ENCODE measurements around the gene FBXL20.

Gene FBXL20

DNA sequence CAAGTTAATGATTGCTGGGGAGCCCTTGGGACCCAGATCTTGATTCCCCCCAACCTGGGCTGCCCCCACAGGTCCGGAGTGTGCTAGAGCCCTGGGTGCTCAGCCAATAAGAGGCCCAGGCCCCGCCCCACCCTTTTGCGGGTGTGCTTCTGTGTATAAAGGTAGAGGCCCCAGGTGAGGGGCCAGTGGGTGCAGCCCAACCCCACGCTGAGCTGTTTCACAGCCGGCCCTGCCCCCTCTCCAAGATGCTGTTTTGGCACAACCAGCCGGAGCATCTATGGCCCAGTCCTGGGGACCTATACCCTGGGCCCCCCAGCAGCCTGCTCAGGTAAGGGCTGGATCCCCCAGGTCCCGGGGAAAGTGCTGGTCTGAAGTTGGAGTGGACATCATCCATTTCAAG, 163.8 kb downstream of the FBXL20 start:
- no peaks in the 10 kb centered on the region for H3K36me3 ChIP-seq (ENCODE audit: control insufficient read depth, insufficient read depth, low read length)
- no peaks in the 10 kb centered on the region for H3K27me3 ChIP-seq (ENCODE audit: control insufficient read depth, insufficient read depth, low read length)
- no peak overlapping the region for H3K9ac ChIP-seq (ENCODE audit: low read depth, low read length)
- H3K27ac ChIP-seq (ENCODE audit: low read depth, low read length) = no peak overlapping the region
- H3K4me3 ChIP-seq (ENCODE audit: low read depth, low read length) = no peak overlapping the region
- no peaks in the 10 kb centered on the region for H3K4me1 ChIP-seq (ENCODE audit: control insufficient read depth, insufficient read depth, low read length)
- H3K9me3 ChIP-seq (ENCODE audit: control insufficient read depth, insufficient read depth, low read length) = no peaks in the 10 kb centered on the region

DNA sequence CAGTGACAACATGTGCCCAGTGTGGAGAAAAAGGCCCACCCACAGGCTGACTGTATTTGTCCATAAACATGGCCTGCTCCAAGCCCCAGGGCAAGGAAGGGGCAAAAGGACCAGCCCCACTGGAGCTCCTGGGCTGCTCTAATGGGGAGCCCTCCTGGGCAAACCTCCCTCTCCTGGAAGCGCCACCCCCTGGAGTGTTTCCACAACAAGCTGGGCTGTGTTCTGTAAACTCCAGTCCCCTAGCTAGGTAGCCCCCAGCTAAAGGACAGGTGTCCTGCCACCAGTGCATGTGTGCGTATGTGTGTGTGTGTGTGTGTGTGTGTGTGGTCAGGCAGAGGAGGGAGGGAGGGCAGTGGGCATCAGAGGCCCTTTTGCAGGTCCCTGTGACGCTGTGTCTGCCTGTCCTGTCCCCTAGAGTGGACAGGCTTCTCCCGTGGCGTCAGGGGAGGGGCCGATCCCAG, 164.4 kb downstream of the FBXL20 start:
- H3K36me3 ChIP-seq (ENCODE audit: control insufficient read depth, insufficient read depth, low read length) = no peaks in the 10 kb centered on the region
- H3K4me3 ChIP-seq (ENCODE audit: low read depth, low read length) = no peak overlapping the region
- peaks cover 3% of the 10 kb centered on the region; the same call in 1 of the 2 replicates for H3K4me1 ChIP-seq (ENCODE audit: control insufficient read depth, insufficient read depth, low read length)
- no peaks in the 10 kb centered on the region for H3K27me3 ChIP-seq (ENCODE audit: control insufficient read depth, insufficient read depth, low read length)
- no peaks in the 10 kb centered on the region for H3K9me3 ChIP-seq (ENCODE audit: control insufficient read depth, insufficient read depth, low read length)
- H3K9ac ChIP-seq (ENCODE audit: low read depth, low read length) = no peak overlapping the region
- H3K27ac ChIP-seq (ENCODE audit: low read depth, low read length) = no peak overlapping the region

DNA sequence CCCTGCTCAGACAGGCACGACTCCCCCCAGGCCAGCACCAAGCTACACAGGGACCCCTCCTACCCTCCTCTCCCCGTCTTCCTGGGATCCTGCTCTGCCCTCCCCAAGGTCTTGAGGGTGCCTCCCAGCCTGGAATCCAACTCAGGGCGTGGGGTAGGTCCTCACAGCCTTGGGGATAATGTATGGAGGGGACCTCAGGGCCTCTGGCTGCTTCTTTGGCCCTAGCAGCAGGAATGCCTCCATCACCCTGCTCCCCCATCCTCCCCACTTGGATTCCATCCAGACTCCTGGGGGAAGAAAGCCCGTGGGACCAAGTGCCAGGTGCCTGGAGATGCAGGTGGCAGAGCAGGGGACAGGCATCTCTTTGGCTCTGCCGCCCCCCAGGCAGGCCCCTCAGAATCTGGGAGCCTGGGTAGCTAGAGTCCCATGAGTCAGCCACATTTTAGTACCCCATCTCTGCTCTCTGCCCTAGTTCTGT, 164.9 kb downstream of the FBXL20 start:
- Histone ChIP-seq H3K9me3 (ENCODE audit: control insufficient read depth, insufficient read depth, low read length) (no peaks in the 10 kb centered on the region), H3K27me3 (ENCODE audit: control insufficient read depth, insufficient read depth, low read length) (no peaks in the 10 kb centered on the region), H3K4me3 (ENCODE audit: low read depth, low read length) (no peak overlapping the region), H3K9ac (ENCODE audit: low read depth, low read length) (no peak overlapping the region), H3K27ac (ENCODE audit: low read depth, low read length) (no peak overlapping the region), H3K36me3 (ENCODE audit: control insufficient read depth, insufficient read depth, low read length) (no peaks in the 10 kb centered on the region), H3K4me1 (ENCODE audit: control insufficient read depth, insufficient read depth, low read length) (peaks cover 8% of the 10 kb centered on the region)

DNA sequence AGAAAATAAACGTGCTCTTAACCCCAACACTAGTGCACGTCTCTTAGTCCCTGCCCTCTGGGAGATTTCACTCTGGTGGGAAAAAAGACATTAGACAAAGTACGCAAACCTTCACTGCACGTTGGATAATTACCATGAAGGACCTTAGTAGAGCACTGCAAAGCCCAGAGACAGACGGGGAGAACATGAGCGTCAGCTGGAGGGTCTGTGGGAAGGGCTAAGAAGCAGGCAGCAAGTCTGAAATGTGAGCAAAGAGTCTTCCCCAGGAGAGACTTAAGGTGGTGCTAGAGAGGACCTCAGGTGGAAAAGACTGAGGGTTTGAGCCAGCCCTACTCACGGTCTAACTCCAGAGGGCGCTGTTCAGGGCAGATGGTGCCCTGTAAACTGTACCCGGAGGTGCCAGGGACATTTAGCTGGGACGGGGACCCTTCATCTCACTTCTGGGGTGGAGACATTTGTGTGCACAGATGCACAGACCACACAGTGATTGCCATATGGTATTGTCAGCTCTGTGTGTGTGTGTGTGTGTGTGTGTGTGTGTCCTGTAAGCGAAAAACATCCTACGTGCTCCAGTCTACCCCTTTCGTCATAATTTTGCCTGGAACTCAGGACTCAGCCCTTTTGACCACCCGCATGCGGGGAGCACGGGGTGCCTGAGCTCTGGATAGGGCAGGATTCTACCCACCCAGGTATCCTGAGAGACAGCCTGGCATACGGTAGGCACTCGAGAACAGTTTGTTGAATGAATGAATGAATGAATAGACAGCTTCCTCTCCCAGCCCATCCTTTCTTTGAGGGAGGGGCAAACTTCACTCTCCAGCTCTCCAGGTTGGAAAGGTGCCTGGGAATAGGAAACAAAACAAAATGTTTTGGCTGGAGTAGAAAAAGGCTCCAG, 165.6 kb downstream of the FBXL20 start:
- Histone ChIP-seq H3K4me1 (ENCODE audit: control insufficient read depth, insufficient read depth, low read length) (peaks cover 11% of the 10 kb centered on the region), H3K27me3 (ENCODE audit: control insufficient read depth, insufficient read depth, low read length) (no peaks in the 10 kb centered on the region), H3K9ac (ENCODE audit: low read depth, low read length) (no peak overlapping the region), H3K4me3 (ENCODE audit: low read depth, low read length) (no peak overlapping the region), H3K9me3 (ENCODE audit: control insufficient read depth, insufficient read depth, low read length) (no peaks in the 10 kb centered on the region), H3K36me3 (ENCODE audit: control insufficient read depth, insufficient read depth, low read length) (no peaks in the 10 kb centered on the region), H3K27ac (ENCODE audit: low read depth, low read length) (no peak overlapping the region)

DNA sequence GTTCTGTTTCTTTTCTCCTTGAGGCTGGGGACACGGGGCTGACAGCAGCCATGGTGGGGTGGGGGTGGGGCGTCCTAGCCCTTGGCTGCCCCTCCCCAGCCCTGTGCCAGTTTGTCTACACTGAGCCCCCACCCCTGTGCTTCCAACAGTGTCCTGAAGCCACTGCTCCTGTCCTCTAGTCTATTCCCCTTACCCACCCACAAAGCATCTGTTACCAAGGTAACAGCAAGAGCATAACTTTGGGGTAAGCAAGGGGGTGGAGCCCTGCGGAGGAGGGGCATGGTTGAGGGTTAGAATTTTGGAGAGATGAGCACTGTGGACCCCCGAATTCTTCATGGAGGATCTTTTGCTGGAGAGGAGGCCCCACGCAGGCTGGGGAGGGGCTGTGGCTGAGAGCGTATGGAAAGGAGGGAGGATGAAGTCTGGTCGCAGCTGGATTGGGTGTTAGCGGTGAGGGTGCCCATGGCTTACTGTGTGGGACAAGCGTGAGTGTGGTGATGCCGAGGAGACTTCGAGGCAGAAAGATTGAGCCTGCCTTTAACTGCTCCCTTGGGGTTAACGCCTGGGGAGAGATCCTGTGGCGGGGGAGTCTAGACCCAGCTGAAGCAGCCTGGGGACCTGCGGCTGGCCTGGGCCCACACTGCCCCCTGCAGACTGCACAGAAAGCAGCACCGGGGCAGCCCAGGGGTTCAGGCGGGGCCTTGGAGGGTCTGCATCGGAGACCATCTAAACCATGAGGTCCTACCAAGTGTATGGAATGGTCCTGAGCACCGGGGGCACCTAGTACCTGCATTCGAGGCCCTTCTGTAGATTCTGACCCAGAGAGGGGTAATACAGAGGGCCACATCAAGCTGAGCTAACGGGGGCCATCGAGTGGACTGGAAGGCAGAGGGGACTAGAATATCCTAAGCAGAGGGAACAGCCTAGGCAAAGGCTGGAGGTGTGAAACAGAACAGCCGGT, 169.6 kb downstream of the FBXL20 start:
- H3K27me3 ChIP-seq (ENCODE audit: control insufficient read depth, insufficient read depth, low read length) = no peaks in the 10 kb centered on the region
- no peaks in the 10 kb centered on the region for H3K36me3 ChIP-seq (ENCODE audit: control insufficient read depth, insufficient read depth, low read length)
- no peak overlapping the region for H3K27ac ChIP-seq (ENCODE audit: low read depth, low read length)
- peak overlapping the region; percentile 57 for H3K4me3 ChIP-seq (ENCODE audit: low read depth, low read length)
- H3K4me1 ChIP-seq (ENCODE audit: control insufficient read depth, insufficient read depth, low read length) = peaks cover 11% of the 10 kb centered on the region
- no peak overlapping the region for H3K9ac ChIP-seq (ENCODE audit: low read depth, low read length)
- H3K9me3 ChIP-seq (ENCODE audit: control insufficient read depth, insufficient read depth, low read length) = no peaks in the 10 kb centered on the region

DNA sequence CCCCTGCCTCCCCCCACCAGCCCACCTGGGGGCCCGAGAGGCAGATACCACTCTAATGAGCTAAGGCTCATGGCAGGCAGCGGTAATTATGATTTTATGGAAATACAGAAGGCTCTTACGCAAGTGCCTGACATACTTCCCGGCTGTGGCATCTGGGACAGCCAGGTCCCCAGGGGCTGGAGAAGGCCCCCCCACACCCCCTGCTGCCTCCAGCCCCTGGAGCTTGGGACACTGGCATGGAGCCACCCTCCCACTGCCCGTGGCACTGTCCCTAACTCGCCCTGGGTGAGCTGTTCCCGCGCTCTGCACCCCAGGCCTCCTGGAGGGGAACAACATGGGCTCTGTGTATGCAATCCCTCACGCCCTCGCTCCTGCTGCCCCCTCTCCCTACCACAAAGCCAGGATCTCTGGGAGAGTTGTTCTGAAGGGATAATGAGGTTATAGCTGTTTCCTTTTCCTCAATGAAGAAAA, 170.3 kb downstream of the FBXL20 start:
- Histone ChIP-seq H3K9ac (ENCODE audit: low read depth, low read length) (no peak overlapping the region), H3K9me3 (ENCODE audit: control insufficient read depth, insufficient read depth, low read length) (no peaks in the 10 kb centered on the region), H3K4me3 (ENCODE audit: low read depth, low read length) (no peak overlapping the region), H3K27ac (ENCODE audit: low read depth, low read length) (no peak overlapping the region), H3K4me1 (ENCODE audit: control insufficient read depth, insufficient read depth, low read length) (peaks cover 14% of the 10 kb centered on the region), H3K27me3 (ENCODE audit: control insufficient read depth, insufficient read depth, low read length) (peaks cover 4% of the 10 kb centered on the region), H3K36me3 (ENCODE audit: control insufficient read depth, insufficient read depth, low read length) (no peaks in the 10 kb centered on the region)

DNA sequence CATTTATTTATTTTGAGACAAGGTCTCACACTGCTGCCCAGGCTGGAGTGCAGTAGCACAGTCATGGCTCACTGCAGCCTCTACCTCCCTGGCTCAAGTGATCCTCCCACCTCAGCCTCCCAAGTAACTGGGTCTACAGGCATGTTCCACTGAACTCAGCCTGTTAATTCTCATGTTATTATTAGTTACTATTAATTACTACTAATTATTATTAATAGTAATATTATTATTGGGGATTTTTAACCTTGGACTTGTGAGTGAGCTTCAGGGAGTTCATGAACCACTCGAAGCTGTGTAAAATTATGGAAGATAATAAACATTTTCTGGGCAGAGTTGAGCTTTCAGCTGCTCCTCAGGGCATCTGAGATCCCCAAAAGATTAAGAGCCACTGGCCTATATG, 171.1 kb downstream of the FBXL20 start:
- H3K9ac ChIP-seq (ENCODE audit: low read depth, low read length) = no peak overlapping the region
- peaks cover 8% of the 10 kb centered on the region for H3K27me3 ChIP-seq (ENCODE audit: control insufficient read depth, insufficient read depth, low read length)
- no peak overlapping the region for H3K4me3 ChIP-seq (ENCODE audit: low read depth, low read length)
- H3K36me3 ChIP-seq (ENCODE audit: control insufficient read depth, insufficient read depth, low read length) = no peaks in the 10 kb centered on the region
- no peak overlapping the region for H3K27ac ChIP-seq (ENCODE audit: low read depth, low read length)
- no peaks in the 10 kb centered on the region for H3K9me3 ChIP-seq (ENCODE audit: control insufficient read depth, insufficient read depth, low read length)
- H3K4me1 ChIP-seq (ENCODE audit: control insufficient read depth, insufficient read depth, low read length) = peaks cover 16% of the 10 kb centered on the region

DNA sequence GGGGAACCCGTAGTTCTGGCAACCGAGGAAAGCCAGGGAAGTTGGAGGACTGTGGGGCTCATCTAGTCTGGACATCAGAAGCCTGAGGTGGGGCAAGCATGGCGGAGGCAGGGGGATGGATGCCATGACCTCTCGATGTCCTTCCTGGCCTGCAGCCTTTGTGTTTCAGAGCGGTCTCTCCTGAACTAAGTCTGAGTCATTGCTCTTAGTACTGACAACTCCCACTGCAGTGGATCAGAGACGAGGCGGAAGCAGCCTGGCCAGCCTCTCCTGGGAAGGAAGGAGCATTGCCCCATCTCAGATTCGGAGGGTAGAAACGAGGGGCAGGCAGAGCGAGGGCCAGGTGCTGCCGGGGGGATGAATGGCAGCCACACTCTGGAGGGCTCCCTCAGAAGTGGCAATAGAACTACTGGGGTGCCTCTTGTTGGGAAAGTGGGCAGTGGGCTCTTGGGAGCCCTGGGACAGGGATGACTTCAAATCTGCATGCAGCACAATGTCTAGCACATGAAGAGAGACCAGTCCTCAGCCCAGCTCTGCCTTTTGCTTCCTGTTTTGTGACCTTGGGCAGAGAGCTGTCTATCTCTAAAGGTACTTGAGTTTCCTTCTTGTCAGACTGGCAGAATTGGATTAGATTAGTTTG, 172.0 kb downstream of the FBXL20 start:
- Histone ChIP-seq H3K4me3 (ENCODE audit: low read depth, low read length) (no peak overlapping the region), H3K9ac (ENCODE audit: low read depth, low read length) (no peak overlapping the region), H3K36me3 (ENCODE audit: control insufficient read depth, insufficient read depth, low read length) (no peaks in the 10 kb centered on the region), H3K27me3 (ENCODE audit: control insufficient read depth, insufficient read depth, low read length) (peaks cover 18% of the 10 kb centered on the region), H3K27ac (ENCODE audit: low read depth, low read length) (no peak overlapping the region), H3K9me3 (ENCODE audit: control insufficient read depth, insufficient read depth, low read length) (no peaks in the 10 kb centered on the region), H3K4me1 (ENCODE audit: control insufficient read depth, insufficient read depth, low read length) (peaks cover 16% of the 10 kb centered on the region)

DNA sequence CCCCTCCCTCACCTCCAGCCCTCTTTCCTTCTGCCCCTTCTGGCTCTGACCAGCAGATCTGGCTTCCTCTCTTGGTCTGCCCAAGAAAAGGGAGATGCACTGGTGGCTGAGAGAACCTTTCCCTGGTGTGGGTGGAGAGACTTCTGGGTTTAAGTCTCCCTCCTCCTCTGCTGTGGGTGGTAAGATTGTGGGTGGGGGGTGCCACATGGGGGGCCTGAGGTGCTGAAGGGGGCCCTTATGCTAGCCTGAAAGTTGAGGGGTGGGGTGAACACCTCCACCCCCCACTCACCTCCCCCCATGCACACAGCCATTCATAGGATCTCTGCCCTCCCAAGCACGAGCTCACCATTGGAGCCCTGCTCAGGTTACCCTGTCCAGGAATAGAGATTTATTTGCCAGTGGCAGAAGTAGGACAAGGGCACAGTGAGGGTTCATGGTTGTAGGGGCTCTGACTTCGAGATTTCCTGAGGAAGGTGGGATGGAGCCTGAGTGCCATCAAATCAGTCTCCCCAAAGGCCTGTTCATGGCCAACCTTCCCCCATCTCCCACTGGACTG, 174.0 kb downstream of the FBXL20 start:
- Histone ChIP-seq H3K4me1 (ENCODE audit: control insufficient read depth, insufficient read depth, low read length) (peaks cover 16% of the 10 kb centered on the region), H3K4me3 (ENCODE audit: low read depth, low read length) (no peak overlapping the region), H3K36me3 (ENCODE audit: control insufficient read depth, insufficient read depth, low read length) (no peaks in the 10 kb centered on the region), H3K27ac (ENCODE audit: low read depth, low read length) (no peak overlapping the region), H3K9ac (ENCODE audit: low read depth, low read length) (no peak overlapping the region), H3K9me3 (ENCODE audit: control insufficient read depth, insufficient read depth, low read length) (no peaks in the 10 kb centered on the region), H3K27me3 (ENCODE audit: control insufficient read depth, insufficient read depth, low read length) (peaks cover 37% of the 10 kb centered on the region)

DNA sequence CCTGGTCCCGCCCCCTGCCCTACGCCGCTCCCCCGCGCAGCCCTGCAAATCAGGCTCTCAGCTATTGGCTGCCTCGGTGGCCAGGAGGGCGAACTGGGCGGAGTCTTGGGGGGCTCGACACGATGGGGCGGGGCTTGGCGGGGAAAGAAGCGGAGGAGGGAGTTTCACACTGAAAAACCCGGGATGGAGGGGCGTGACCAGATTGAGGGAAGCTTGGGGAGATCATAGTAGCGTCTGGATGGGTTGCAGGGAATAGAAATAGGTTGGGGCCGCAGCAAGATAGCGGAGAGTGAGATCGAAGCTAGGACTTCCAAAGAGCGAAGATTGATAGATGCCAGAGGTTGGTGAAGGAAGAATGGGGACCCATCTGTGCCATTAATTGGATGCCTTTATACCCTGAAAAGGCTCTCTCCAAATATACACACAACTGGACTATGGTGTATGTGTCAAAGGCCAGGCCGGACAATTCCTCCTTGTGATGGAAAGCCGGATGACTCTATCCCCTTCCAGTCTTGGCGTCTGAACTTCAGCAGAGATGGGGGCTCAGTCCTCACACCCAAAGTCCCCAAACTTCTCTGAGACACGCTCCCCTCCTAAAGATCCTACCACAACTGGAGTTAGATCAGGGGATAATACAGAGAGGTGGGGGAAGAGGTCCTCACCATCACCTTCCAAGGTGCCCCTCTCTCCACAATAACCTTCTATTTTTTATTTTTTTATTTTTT, 175.3 kb downstream of the FBXL20 start:
- Histone ChIP-seq H3K4me3 (ENCODE audit: low read depth, low read length) (peak overlapping the region; percentile 48), H3K4me1 (ENCODE audit: control insufficient read depth, insufficient read depth, low read length) (peaks cover 5% of the 10 kb centered on the region; the same call in 1 of the 2 replicates), H3K27ac (ENCODE audit: low read depth, low read length) (no peak overlapping the region), H3K36me3 (ENCODE audit: control insufficient read depth, insufficient read depth, low read length) (no peaks in the 10 kb centered on the region), H3K9me3 (ENCODE audit: control insufficient read depth, insufficient read depth, low read length) (no peaks in the 10 kb centered on the region), H3K9ac (ENCODE audit: low read depth, low read length) (no peak overlapping the region), H3K27me3 (ENCODE audit: control insufficient read depth, insufficient read depth, low read length) (peaks cover 39% of the 10 kb centered on the region)

Data from HUES48 (cell line).